GM18861 (cell line): ENCODE measurements around the gene SERTAD1.

Source experiments
- ATAC-seq: cut with Tn5 transposase; IDR thresholded peaks from one replicate; pipeline ENCODE4 v1.9.1; 2021; ENCODE audit not compliant: unreplicated experiment

The SERTAD1 gene

DNA sequence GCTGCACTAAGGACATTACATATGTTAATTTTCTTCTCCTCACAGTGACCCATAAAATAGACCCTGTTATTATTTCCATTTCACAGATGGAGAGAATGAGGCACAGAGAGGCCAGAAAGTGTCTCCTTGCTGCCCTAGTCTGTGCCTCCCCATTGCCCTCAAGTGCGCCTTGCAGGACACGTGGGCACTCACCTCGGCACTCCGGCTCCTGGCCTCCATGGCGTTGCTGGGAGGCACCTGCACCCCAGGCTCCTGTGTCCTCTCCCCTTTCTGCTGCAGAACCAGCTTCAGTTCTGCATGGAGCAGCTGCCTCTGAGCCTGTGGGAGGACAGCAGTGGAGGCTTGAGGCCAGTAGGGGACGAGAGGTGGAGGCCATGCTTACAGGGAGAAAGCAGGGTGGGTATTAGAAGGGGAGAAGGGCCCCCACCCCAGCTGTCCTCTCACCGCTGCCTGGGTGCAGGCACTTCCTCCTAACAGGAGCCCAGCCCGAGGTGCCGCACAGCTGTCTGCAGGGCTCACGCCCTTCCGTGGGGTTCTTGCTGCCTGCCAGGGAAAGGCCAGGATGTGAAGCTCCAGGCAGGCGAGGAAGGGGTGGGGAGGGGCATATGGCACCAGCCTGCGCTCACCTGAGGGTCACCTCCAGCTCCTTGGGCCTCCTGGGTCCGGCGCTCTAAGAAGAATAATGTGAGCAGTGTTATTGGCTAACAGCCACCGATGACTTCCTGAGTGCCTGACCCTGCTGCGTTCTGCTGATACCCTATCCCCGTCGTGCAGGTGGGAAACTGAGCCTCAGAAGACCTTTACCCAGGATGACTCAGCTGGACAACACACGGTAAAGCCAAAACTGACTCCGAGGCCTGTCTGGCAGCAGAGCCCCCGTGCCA is 17.8 kb downstream of the SERTAD1 start:
- no peak for ATAC-seq

DNA sequence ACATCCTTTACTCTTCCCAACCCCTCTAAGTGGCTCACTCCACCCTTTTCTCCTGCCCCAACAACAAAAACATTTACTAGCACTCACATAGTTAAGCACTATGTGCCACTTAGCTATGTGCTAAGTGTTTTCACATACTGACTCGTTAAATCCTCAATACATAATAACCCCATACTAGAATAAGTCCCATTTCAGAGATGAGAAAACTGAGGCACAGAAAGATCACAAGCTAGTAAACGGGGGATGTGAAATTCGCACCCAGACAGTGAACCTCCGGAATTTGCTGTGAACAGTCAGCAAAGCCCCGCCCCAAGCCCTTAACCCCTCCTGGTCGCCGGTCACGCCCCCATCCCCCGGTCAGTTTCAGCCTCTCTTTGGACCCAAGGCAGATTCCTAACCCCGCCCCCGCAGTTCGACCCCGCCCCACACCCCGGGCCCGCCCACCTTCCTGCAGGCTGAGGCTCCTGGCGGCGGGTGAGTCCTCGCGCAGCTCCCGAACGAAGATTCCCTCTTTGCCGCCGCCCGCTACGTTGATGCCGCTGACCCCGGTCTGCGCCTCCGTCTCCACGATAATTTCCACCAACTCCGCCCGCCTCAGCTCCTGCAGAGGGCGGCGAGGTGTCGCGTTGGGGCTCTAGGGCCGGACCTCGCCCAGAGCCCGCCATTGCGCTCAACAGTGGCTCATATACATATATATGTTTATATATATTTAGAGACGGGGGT is 22.4 kb downstream of the SERTAD1 start:
- no peak for ATAC-seq

DNA sequence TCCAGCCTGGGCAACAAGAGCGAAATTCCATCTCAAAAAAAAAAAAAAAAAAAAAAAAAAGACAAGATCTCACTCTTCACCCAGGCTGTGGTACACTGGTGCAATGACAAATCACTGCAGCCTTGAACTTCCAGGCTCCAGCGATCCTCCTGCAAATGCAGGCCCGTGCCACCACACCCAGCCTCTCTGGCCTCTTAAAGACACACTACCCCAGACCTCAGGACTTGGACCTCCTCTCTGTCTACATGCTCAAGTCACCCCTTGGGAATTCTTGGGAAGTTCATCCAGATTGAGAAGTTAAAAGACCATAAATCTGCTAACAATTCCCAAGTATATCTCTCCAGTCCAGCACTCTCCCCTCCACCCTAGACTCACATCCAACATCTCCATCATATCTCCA is 25.2 kb downstream of the SERTAD1 start:
- ATAC-seq = no peak

DNA sequence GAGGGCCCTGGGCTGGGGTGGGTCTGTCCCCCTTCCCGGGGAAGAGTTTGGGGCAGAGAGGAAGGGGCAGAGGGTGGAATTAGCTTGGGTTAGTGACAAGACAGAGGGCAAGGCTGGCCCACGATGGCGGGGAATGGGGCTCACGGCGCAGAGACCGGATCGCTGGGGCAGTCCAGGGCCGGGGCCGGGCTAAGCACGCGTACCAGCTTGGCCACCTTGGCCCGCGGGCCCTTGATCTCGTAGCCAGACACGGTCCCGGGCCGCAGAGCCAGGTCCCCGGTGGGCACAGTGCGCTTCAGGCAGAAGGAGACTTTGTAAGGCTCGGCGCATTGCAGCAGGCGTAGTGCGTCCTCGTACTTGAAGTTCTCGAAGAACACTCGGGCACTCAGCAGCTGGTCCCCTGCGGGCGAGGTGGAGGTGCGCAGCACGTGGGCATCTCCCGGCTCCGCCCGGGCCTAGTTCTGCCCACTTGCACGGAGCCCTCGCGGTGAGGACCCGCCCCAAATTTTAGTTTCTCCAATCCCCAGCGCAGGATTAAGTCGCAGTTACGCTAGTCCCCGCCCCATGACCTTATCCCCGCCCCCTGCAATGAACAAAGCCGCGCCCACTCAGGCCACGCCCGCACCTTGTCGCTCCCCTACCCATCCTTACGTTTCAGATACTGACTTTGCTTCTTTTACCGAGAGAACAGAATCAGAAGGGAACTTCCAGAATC is 27.2 kb downstream of the SERTAD1 start:
- no peak for ATAC-seq

DNA sequence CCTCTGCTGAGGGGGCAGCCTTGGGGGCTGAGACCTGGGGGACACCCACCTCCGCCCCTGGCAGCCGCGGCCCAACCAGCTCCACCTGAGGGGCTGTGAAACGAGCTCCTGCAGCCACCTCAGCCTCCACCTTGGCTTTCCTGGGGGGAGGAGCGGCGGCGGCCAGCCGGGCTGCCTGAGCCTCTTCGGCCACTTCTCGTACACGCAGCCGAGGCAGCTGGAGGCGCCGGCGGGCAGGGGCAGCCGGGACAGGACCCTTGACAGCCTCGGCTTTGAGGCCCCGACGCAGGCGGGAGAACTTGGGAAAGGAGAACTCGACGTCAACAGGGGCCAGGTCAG is 28.3 kb downstream of the SERTAD1 start:
- ATAC-seq = no peak

DNA sequence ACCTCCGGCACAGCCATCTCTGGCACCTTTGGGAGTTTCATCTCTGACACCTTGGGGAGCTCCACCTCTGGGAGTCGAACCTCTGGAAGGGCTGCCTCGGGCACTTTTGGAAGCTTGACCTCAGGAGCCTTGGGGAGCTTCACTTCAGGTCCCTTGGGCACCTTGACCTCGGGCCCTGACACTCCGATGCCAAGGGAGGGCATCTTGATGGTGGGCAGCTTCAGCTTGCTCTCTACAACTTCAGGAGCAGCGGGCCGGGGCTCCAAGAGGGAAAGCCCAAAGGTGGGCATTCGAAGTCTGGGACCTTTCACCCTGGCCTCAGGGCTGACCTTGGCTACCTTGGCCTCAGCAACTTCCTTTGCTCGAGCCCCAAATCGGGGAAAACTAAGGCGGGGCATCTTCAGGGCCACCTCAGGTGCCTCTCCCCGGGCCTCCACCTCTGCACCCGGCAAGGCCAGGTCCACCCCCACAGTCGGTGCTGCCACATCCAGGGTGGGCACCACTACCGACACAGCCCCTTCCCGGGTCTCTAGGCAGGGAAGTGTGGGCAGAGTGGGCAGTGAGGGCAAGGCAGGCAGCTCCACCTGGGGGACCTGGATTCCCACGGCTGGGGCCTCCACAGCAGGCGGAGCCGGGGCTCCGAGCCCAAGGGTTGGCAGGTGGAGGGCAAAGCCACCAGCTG is 28.8 kb downstream of the SERTAD1 start:
- ATAC-seq = no peak

DNA sequence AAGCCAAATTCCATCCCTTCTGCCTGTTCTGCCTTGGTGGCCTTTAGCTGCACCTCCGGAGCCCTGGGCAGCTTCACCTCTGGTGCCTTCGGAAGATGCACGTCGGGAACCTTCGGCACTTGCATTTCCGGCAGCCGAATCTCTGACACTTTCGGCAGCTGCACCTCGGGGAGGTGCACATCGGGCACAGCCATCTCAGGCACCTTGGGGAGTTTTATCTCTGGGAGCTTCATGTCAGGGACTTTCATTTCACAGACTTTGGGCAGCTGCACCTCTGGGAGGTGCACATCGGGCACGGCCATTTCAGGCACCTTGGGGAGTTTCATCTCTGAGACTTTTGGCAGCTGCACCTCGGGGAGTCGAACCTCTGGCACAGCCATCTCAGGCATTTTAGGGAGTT is 29.8 kb downstream of the SERTAD1 start:
- ATAC-seq = no peak

DNA sequence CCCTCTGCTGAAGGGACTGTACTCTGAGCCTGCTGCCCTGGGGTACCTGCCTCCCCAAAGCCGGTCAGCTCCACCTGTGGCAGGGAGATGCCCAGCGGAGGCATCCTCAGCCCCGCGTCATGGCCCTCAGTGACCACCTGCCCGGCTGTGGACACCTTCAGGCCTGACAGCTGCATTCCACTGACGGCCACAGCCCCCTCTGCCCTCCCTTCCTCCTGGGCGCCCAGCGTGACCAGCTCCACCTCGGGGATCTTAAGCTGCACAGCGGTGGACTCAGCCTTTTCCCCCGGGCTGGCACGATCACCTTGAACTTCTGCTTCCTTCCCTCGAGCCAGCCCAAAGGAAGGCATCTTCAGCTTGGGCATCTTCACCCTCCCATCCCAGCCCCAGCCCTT is 31.0 kb downstream of the SERTAD1 start:
- no peak for ATAC-seq

DNA sequence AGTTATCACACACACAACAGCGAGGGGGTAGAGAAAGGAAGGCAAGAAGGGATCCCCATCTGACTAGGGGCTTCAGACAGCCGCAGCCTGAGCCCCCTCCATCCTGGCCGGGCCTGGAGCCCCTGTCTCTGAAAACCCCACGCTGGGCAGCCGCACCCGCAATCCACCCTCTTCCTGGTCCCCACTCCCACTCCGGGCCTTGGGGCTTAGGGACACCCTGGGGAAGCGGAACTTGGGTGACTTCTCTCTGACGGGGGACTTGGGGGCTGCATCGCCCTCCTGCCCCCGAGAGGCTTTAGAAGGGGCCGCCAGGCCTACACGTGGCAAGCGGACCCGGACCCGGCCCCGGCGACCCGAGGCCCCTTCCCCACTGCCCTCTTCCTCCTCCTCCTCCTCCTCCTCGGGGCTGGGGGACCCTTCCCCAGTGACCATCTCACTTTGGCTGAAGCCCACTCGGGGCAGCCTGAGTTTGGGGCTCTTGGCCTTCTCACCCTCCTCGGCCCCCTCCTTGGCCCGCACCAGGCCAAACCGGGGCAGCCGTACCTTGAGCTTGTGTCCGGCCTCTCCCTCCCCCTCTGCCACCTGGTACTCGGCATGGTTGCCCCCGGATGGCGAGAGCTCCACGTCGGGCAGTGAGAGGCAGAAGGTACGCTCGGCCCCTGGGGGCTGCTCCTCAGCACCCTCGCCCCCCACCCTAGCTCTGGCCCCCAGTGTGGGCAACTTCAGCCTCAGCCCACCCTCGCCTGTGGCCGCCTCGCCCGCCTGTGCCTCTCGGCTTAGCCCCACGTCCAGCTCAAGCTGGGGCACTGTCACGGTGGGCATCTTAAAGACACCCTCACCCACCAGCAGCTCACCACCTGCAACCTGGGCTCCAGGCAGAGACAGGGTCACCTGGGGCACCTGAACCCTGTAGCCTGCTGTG is 31.6 kb downstream of the SERTAD1 start:
- no peak for ATAC-seq

DNA sequence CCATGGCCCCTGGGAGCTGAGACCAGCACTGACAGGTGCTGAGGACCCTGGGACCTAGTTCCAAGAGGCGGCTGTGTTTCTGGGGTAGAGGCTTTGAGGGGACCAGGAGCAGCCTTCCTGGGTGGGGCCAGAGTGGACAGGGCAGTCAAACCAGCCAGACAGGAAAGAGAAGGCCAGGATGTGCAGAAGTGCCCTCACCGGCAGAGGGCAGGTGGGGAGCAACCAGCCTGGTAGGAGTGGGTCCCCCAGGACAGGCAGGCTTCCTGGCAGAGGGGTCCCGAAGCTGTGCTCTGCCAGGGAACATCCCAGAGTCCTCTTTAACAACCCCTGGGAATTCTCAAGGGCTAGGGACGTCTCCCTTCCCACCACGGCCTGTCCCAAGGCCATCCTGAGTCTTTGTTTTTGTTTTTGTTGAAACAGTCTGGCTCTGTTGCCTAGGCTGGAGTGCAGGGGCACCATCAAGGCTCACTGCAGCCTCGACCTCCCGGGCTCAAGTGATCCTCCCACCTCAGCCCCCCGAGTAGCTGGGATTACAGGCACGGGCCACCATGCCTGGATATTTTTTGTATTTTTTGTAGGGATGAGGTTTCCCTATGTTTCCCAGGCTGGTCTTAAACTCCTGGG is 32.8 kb downstream of the SERTAD1 start:
- no peak for ATAC-seq

DNA sequence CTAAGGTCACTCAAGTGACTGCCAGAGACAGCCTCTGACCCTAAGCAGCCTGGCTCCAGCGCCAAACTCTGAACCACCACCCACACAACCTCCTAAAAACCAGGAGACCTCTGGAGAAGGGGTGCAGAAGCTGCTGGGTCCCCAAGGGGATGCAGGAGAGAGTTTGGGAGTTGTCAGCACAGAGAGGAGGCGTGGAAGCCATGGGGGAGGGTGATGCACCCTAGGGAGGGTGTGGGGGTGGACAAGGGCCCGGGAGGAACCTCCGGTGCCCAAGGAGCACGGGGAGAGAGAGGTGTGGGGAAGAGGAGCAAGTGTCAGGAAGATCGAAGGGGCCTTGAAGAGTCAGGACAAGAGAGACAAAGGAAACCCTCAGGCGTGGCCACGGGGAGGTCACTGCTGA is 33.7 kb downstream of the SERTAD1 start:
- no peak for ATAC-seq

DNA sequence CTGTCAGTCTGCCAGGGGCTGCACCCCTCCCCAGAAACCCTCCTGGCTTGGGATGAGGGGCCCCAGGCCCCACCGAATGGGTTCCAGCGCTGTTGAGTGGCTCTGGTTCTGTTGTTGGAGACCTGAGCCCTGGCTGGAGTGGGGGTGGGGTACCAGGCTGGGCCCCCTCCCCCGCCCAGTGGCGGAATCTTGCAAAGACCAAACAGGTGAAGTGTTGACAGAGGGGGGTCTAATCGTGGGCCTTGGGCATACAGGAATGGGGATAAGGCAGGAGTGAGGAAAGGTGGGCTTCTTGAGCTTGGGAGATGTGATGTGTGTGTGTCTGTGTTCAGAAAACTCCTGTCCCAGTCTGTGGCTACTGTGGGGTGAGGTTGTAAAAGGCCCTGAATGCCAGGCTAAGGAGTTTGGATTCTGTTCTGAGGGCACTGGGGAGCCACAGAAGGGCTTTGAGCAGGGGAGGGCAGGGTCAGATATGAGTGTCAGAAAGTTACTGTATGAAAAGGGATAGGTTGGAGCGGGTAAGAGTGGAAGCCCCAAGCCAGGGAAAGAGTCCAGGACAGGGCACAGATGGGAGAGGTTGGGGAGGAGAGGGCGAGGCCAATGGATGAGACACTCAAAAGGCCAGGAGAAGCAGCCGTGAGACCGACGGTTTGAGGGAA is 35.6 kb downstream of the SERTAD1 start, which contains the start of gene HIPK4:
TSS of gene HIPK4 (minus strand) at position 98 of the 659 bp plus-strand sequence. CDS start 279 bp downstream, outside the sequence.
- no peak for ATAC-seq

DNA sequence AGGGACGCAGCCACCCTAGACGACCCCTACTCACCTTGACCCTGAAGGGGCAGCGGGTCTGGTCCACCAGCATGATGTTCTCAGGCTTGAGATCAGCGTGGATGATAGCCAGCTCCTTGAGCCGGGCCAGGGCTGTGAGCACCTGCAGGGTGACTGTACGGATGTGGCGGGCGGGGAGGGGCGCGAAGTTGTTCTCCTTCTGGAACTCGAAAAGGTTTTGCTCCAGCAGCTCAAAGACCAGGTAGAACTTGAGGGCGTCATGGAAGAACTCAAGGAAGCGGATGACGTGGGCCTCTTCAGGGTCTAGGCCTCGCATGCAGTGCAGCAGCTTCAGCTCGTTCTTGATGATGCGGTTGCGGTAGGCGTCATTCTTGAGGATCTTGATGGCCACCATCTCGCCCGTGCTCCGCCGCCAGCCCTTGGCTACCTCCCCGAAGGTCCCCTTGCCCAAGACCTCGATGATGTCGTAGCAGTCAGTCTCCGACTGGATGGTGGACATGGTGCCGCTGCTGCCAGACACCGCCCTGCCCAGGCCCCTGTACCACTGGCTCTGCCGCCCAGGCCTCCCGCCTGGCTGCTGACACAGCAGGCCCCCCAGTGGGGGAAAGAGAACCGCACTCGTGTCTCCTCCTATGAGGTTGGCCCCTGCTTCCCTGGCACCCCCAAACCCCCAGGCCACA is 36.2 kb downstream of the SERTAD1 start:
- ATAC-seq = no peak

DNA sequence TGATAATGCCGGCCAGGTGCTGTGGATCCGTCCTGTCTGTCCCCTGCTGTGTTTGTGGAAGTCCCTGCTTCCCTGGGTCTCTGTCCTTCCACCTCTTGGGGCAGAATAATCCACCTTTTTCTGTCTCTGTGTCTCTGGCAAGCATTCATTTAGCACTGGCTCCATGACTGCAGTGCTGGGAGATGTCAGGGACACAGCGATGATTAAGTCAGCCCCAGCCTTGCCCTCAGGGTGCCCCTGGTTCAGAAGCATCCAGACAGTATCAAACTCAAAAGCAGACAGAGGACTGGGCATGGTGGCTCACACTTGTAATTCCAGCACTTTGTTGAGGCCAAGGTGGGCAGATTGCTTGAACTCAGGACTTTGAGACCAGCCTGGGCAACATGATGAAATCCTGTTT is 37.3 kb downstream of the SERTAD1 start:
- ATAC-seq = no peak

DNA sequence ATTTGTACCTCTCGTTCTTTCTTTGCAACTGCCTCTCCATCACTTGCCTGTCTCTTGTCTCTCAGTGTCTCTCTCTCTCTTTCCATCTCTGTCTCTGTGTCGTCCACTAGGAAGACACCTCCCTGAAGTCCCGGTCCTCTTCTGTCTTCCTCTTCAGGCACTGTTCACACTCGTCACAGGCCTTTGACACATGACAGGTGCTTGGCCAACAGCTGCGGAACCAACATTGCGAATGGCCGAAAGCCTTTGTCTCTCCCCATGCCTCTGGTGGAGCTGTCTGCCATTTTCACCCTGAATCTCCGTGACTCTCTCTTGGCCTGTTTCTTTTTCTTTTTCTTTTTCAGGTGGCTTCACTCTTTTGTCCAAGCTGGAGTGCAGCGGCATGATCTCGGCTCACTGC is 38.6 kb downstream of the SERTAD1 start:
- ATAC-seq = no peak

DNA sequence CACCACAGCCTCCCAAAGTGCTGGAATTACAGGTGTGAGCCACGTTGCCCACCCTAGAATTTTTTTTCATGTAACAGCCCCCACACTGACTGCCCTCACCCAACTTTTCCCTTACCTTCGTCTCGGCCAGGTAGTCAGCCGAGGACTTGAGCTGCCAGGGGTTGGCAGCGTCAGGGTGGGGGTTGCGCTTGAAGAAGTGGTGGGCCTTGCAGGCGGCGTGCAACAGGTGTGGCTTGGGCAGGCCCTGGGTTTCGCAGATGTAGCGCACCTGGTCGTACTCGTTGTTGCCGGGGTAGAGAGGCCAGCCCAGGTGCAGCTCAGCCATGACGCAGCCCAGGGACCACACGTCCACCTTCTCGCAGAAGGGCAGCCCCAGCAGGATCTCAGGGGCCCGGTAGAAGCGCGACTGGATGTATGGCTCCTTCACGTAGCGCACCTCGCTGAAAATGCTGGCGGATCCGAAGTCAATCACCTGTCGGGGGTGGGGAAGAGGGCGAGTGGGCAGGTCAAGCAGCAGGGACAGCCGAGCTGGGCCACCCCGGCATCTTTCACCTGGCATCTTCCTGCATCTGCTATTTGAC is 42.0 kb downstream of the SERTAD1 start:
- no peak for ATAC-seq

DNA sequence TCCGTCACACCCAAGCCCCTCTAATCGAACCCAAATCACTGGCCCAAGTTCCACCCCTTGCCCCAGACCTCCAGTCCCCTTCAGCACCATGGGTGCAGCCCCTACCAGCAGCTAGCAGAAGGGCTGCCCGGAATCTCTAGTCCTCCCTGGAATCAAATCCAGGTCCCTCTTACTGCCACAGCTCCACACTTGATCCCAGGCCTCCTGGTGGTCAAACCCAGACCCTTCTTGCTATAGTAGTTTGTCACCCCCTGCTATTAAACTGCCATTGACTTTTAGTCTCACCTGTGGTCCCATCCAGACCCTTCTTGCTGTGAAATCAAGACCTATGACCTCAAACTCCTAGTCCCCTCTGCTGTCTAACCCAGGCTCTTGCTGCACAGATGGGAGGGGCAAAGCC is 44.5 kb downstream of the SERTAD1 start:
- no peak for ATAC-seq
